GM12892 (cell line): ENCODE data around the gene LSM7.

Experiments used
- POLR2A ChIP-seq: IDR thresholded peaks from 2 replicates; pipeline ENCODE4 v1.6.1; 2011; ENCODE audit warnings: low read depth, low read length, control low read depth
- POLR2AphosphoS5 ChIP-seq: IDR thresholded peaks from 2 replicates; pipeline ENCODE4 v1.6.1; 2011; ENCODE audit warnings: low read depth, low read length, control low read depth

DNA sequence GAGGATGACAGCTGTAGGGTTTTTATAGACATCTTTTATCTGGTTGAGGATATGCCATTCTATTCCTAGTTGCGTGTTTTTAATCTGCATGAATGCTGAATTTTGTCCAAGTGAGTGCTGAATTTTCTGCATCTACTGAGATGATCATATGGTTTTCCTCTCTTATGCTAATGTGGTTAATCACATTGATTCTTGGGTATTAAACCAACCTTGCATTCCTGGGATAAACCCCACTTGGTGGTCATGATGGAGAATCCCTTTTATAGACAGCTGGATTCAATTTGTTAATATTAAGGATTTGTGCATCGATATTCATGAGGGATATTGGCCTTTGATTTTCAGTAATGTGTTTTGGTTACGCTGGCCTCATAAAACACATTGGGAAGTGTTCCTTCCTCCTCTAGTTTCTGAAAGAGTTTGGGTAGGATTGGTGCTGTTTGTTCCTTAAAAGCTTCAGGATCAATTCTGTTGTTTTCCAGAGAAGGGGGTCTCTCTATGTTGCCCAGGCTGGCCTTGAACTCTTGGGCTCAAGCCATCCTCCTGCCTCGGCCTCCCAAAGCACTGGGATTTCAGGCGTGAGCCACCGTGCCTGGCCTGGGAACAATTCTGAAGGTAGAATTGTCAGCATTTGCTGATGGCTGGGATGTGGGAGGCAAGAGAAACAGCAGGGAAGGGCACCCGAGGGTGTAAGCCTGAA, 13.1 kb downstream of the LSM7 start:
- TF ChIP-seq POLR2A (no peak), POLR2AphosphoS5 (no peak)
